Calu3 (cell line): ENCODE measurements around the gene KRT5. TPM values are rescaled to one million over a fixed set of nuclear protein-coding genes. Genes with fewer than 3 reads are reported as not detected.

Source experiments
- BruUV-seq: library from RNA; stranded (reverse); fragments of 400-500 nt; replicated peaks from 2 replicates; lab custom pipeline; 2021; lab: Mats Ljungman, UMichigan
- CTCF ChIA-PET: fragments of 300-600 bp; sonication (Branson Sonifier 250); formaldehyde crosslinking; loops from one replicate; lab custom pipeline; 2022; ENCODE audit warnings: antibody characterized with exemption; lab: Charles Lee
- DNase-seq: peaks from one replicate; pipeline ENCODE4 v3.0.0; 2022
- H3K27ac Mint-ChIP-seq: one replicate; pipeline ENCODE4 v1.8.0; 2022; ENCODE audit warnings: mixed read lengths; ENCODE audit not compliant: unreplicated experiment
- H3K27me3 Mint-ChIP-seq: one replicate; pipeline ENCODE4 v1.8.0; 2022; ENCODE audit warnings: mixed read lengths; ENCODE audit not compliant: unreplicated experiment
- H3K36me3 Mint-ChIP-seq: one replicate; pipeline ENCODE4 v1.8.0; 2022; ENCODE audit warnings: mild to moderate bottlenecking, moderate library complexity, mixed read lengths; ENCODE audit not compliant: insufficient read depth, unreplicated experiment
- H3K4me1 Mint-ChIP-seq: one replicate; pipeline ENCODE4 v1.8.0; 2022; ENCODE audit warnings: mild to moderate bottlenecking, low read depth, mixed read lengths; ENCODE audit not compliant: unreplicated experiment
- H3K4me3 Mint-ChIP-seq: one replicate; pipeline ENCODE4 v1.8.0; 2022; ENCODE audit warnings: mild to moderate bottlenecking, low read depth, moderate library complexity, mixed read lengths; ENCODE audit not compliant: unreplicated experiment
- H3K9me3 Mint-ChIP-seq: one replicate; pipeline ENCODE4 v1.8.0; 2022; ENCODE audit warnings: low read depth, mixed read lengths; ENCODE audit not compliant: unreplicated experiment
- CTCF ChIP-seq: fragments of 200-600 bp; IDR thresholded peaks from one replicate; pipeline ENCODE4 v1.8.0; 2022; ENCODE audit warnings: antibody characterized with exemption; ENCODE audit not compliant: unreplicated experiment
- intact Hi-C: fragments of 100-400 bp; cut with micrococcal nuclease; formaldehyde crosslinking; loops from one replicate; pipeline ENCODE4 v1.10.0; 2022; ENCODE audit not compliant: unreplicated experiment
- total RNA-seq: library from RNA; stranded (reverse); gene quantifications from 2 replicates; pipeline ENCODE4 v1.2.3, GENCODE V29; 2022

KRT5 gene
- total RNA-seq, 1 experiment from 2014 or later, result 1.3 TPM

DNA sequence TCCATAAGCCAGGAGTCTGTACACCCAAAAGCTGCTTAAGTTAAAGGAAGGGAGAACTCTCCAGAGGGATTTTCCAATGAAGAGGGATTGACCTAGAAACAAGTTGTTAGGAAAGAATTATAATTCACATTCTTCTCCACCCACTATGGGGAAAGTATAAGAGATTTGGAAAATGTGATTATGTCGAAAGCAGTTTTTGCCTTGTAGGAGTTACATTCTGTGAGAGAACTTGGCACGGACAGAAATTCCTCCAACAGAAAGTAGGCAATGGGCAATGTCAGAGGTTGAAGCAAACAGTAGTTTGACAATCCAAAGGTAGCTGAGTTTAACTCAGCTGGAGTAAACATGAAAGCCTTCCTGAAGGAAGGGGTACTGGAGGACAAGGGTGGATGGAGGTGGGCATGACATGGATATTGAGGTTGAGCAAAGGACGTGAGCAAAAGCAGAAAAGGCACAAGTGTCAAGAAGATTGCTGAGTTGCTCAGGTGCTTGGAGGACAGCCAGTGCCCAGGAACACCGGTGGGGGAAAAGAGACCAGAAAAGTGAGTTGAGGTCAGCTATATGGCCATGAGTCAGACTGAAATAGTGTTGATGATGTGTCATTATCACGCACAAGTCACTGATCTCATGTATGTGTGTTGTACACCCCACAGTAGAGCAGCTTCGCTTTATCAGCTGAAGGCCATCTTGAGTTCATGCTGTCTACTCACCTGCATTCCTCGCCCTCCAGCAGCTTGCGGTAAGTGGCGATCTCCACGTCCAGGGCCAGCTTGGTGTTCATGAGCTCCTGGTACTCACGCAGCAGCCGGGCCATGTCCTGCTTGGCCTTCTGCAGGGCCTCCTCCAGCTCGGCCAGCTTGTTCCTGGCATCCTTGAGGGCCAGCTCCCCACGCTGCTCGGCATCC lies 4.0 kb downstream of the KRT5 start:
- intact Hi-C loops, result no loop called here
- no peaks in the 10 kb centered on the region for H3K36me3 Mint-ChIP-seq
- no TSS peak for BruUV-seq
- no peak for DNase-seq
- CTCF ChIA-PET, result interaction anchor here (0.5 kb wide), 1 partner anchor 392 kb away, joined by 3 read pairs; no protein-coding TSS in a partner anchor
- no peak for TF ChIP-seq CTCF
- peaks cover 45% of the 10 kb centered on the region for H3K27me3 Mint-ChIP-seq
- no peak overlapping the region for H3K4me3 Mint-ChIP-seq
- H3K4me1 Mint-ChIP-seq, result no peaks in the 10 kb centered on the region
- H3K27ac Mint-ChIP-seq, result no peak overlapping the region
- H3K9me3 Mint-ChIP-seq, result no peaks in the 10 kb centered on the region

- BruUV-seq, result no TSS peak
- intact Hi-C loops, result no loop called here
- Mint-ChIP-seq H3K9me3 (no peaks in the 10 kb centered on the region), H3K4me1 (no peaks in the 10 kb centered on the region), H3K27ac (no peak overlapping the region), H3K4me3 (no peak overlapping the region), H3K36me3 (no peaks in the 10 kb centered on the region), H3K27me3 (peaks cover 45% of the 10 kb centered on the region)
- no peak for DNase-seq
- CTCF ChIA-PET, result no interaction called here
- no peak for TF ChIP-seq CTCF
Measured at GRCh38 chr12:52515319-52515646, 4.9 kb downstream of the KRT5 start.

DNA sequence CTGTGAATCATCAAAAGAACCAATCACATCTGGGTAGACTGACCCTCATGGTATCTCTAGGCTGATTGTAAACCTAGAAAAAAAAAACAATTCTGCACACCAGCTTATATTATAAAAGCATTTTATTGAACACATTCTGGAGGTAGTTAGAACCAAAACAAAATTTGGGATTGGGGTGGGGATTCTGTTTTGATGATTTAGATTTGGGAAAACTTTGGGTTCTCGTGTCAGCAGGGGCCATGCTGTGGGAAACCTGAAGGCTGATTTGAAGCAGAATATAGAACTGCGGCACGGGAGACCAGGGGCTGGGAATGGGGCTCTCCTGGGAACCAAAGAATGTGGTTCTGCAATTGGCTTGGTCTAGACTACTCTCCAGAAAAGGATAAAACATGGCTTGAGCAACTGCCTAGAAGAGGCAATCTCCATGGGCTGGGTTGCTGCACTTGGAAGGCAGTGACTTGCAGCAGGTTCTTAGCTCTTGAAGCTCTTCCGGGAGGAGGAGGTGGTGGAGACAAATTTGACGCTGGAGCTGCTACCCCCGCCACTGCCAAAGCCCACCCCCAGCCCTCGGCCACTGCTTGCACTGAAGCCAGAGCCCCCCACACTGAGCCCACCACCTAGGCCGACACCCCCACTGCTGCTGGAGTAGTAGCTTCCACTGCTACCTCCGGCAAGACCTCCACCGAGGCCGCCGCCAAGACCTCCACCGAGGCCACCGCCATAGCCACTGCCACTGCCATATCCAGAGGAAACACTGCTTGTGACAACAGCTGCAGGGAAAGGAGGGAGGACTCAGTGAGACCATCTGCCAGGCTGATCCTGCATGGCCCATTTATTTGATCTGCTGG lies 5.5 kb downstream of the KRT5 start:
- no peaks in the 10 kb centered on the region for H3K9me3 Mint-ChIP-seq
- CTCF ChIA-PET, result no interaction called here
- intact Hi-C loops, result no loop called here

DNA sequence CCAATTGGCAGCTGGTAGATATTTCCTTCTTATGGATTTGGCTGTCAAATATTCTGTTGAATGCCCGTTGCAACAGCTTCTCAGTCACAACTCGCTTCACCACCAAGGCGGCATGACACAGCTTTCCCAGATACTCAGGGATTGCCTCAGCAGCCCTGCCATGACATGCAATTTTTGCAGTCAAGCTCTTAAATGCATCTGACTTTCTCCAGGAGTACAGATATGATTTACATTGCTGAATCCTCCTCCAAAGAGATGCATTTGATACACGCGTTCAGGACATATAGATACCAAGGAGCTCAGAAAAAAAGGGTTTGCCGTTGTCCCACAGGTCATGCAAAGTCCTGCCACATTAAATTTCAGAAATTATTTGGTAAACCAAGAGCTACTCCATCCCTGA lies 6.5 kb downstream of the KRT5 start:
- Mint-ChIP-seq H3K36me3 (no peaks in the 10 kb centered on the region), H3K4me1 (no peaks in the 10 kb centered on the region), H3K9me3 (no peaks in the 10 kb centered on the region), H3K4me3 (no peak overlapping the region), H3K27ac (no peak overlapping the region), H3K27me3 (peaks cover 31% of the 10 kb centered on the region)
- DNase-seq, result no peak
- intact Hi-C loops, result no loop called here
- CTCF ChIA-PET, result no interaction called here
- no peak for TF ChIP-seq CTCF
- BruUV-seq, result no TSS peak

More for the DNA sequence above, 5.5 kb downstream of the KRT5 start:
- Mint-ChIP-seq H3K27me3 (peaks cover 40% of the 10 kb centered on the region), H3K4me3 (no peak overlapping the region), H3K4me1 (no peaks in the 10 kb centered on the region), H3K36me3 (no peaks in the 10 kb centered on the region), H3K27ac (no peak overlapping the region)
- TF ChIP-seq CTCF, result no peak
- no peak for DNase-seq
- no TSS peak for BruUV-seq
